GM15510 (cell line): ENCODE measurements around the gene ZIC4.

Experiments
- POLR2A ChIP-seq: IDR thresholded peaks from 3 replicates; pipeline ENCODE4 v1.6.1; 2011; ENCODE audit warnings: borderline replicate concordance; ENCODE audit not compliant: insufficient read length; ENCODE audit errors: extremely low read depth

Gene ZIC4

GRCh38 chr3:147361454-147362420 is 44.6 kb downstream of the ZIC4 start:
- TF ChIP-seq POLR2A = no peak

GRCh38 chr3:147360646-147361453 is 45.5 kb downstream of the ZIC4 start:
- TF ChIP-seq POLR2A = no peak

- TF ChIP-seq POLR2A = no peak
Observed at GRCh38 chr3:147360051-147360439, 46.3 kb downstream of the ZIC4 start.

GRCh38 chr3:147359177-147360050 is 46.9 kb downstream of the ZIC4 start:
- TF ChIP-seq POLR2A = no peak

- no peak for TF ChIP-seq POLR2A
Observed at GRCh38 chr3:147358144-147358992, 48.0 kb downstream of the ZIC4 start.

GRCh38 chr3:147356909-147357900 is 49.1 kb downstream of the ZIC4 start:
- TF ChIP-seq POLR2A = no peak

- TF ChIP-seq POLR2A = no peak
Observed at GRCh38 chr3:147356145-147356908, 50.0 kb downstream of the ZIC4 start.

- no peak for TF ChIP-seq POLR2A
Observed at GRCh38 chr3:147355753-147356090, 50.6 kb downstream of the ZIC4 start.

GRCh38 chr3:147355084-147355752 is 51.1 kb downstream of the ZIC4 start:
- no peak for TF ChIP-seq POLR2A

GRCh38 chr3:147354623-147355022 is 51.7 kb downstream of the ZIC4 start:
- no peak for TF ChIP-seq POLR2A

- no peak for TF ChIP-seq POLR2A
Observed at GRCh38 chr3:147351301-147351700, 55.0 kb downstream of the ZIC4 start.
